Endodermal cell (in vitro differentiated cells): ENCODE data around the gene COPE. TPM values are rescaled to one million over a fixed set of nuclear protein-coding genes. Genes with fewer than 3 reads are reported as not detected.

Source experiments
- DNase-seq: peaks from one replicate; pipeline ENCODE4 v3.0.0-alpha.2; 2017
- H3K27ac ChIP-seq: 2 replicates; pipeline ENCODE4 v1.5.1; 2013; ENCODE audit warnings: mild to moderate bottlenecking, low read depth, low read length, moderate library complexity
- H3K27me3 ChIP-seq: 2 replicates; pipeline ENCODE4 v1.6.1; 2013; ENCODE audit warnings: mild to moderate bottlenecking, low read length, moderate library complexity; ENCODE audit not compliant: insufficient read depth, control insufficient read depth, poor library complexity, severe bottlenecking
- H3K36me3 ChIP-seq: 2 replicates; pipeline ENCODE4 v1.7.0; 2013; ENCODE audit warnings: mild to moderate bottlenecking, low read length, moderate library complexity; ENCODE audit not compliant: control insufficient read depth, insufficient read depth
- H3K4me1 ChIP-seq: one replicate; pipeline ENCODE4 v1.7.0; 2013; ENCODE audit warnings: low read length; ENCODE audit not compliant: control insufficient read depth, insufficient read depth
- H3K4me3 ChIP-seq: 2 replicates; pipeline ENCODE4 v1.5.1; 2013; ENCODE audit warnings: mild to moderate bottlenecking, low read length, moderate library complexity
- H3K9ac ChIP-seq: 2 replicates; pipeline ENCODE4 v1.6.1; 2013; ENCODE audit warnings: mild to moderate bottlenecking, low read length, moderate library complexity; ENCODE audit not compliant: poor library complexity, severe bottlenecking; ENCODE audit errors: extremely low read depth
- H3K9me3 ChIP-seq: 2 replicates; pipeline ENCODE4 v1.6.1; 2013; ENCODE audit warnings: mild to moderate bottlenecking, low read length, moderate library complexity; ENCODE audit not compliant: control insufficient read depth
- H3K27ac Mint-ChIP-seq: 2 replicates; pipeline ENCODE4 v1.8.0; 2020; ENCODE audit warnings: mixed read lengths
- H3K27me3 Mint-ChIP-seq: 2 replicates; pipeline ENCODE4 v1.8.0; 2021; ENCODE audit warnings: mild to moderate bottlenecking, mixed read lengths; ENCODE audit not compliant: insufficient read depth
- H3K36me3 Mint-ChIP-seq: 2 replicates; pipeline ENCODE4 v1.8.0; 2020; ENCODE audit warnings: low read depth, mixed read lengths
- H3K4me1 Mint-ChIP-seq: 2 replicates; pipeline ENCODE4 v1.8.0; 2020; ENCODE audit warnings: mixed read lengths
- H3K4me3 Mint-ChIP-seq: 2 replicates; pipeline ENCODE4 v1.8.0; 2020; ENCODE audit warnings: mild to moderate bottlenecking, moderate library complexity, mixed read lengths
- H3K9me3 Mint-ChIP-seq: 2 replicates; pipeline ENCODE4 v1.8.0; 2020; ENCODE audit warnings: mild to moderate bottlenecking, mixed read lengths
- WGBS, 2 experiments: methylation state at CpG; one replicate each; pipeline versions ENCODE4 v1.1.5 to v1.1.7; 2013; ENCODE audit warnings: missing lambda C conversion rate in 2 of 2, mixed read lengths in 1 of 2; ENCODE audit not compliant: insufficient coverage in 1 of 2, insufficient read length in 1 of 2; 5-methylcytosine and 5-hydroxymethylcytosine counted together
- total RNA-seq, 2 donors: library from RNA; stranded (reverse); fragmentation: NEBNext Ultra II Directional in 1 of 2; extraction: Animal tissue kit (Norgen Biotek cat#: 25700) in 1 of 2; gene quantifications; 2 replicates in 1 of 2; 3 replicates in 1 of 2; pipeline ENCODE4 v1.2.1, GENCODE V29; 2021
- TF ChIP-seq, protein P1 (sequence below): fragments of 200-600 bp; sonication (generic); conservative IDR thresholded peaks from 2 replicates; pipeline ENCODE4 v1.5.0; 2021; ENCODE audit warnings: antibody characterized with exemption, mild to moderate bottlenecking

Gene COPE
- total RNA-seq, 2 donors from 2014 or later = 226 to 241 TPM

DNA sequence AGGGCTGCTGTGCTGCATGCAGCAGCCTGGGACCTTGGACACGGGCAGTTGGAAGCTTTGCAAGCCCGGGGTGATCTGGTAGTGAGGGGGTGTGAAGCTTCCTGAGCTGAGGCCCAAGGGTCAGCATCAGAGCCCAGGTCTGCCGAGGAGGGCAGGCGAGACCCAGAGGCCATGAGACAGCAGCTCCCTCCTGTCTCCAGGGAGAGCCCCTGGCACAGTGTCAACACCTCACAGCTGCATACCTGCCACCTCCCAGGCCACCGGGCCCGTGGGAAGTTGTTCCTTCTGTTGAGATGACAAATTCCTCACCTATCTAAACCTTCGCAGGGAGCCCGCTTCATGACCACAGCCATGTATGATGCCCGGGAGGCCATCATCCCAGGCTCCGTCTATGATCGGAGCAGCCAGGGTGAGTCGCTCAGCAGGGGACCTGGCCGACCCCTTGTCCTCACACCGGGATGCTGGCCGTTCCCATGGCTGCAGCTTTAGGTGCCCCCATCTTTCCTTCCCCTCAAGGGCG, 55.3 kb downstream of the COPE start:
- DNase-seq = no peak
- H3K36me3 Mint-ChIP-seq = peaks cover 57% of the 10 kb centered on the region
- TF ChIP-seq, protein P1, sequence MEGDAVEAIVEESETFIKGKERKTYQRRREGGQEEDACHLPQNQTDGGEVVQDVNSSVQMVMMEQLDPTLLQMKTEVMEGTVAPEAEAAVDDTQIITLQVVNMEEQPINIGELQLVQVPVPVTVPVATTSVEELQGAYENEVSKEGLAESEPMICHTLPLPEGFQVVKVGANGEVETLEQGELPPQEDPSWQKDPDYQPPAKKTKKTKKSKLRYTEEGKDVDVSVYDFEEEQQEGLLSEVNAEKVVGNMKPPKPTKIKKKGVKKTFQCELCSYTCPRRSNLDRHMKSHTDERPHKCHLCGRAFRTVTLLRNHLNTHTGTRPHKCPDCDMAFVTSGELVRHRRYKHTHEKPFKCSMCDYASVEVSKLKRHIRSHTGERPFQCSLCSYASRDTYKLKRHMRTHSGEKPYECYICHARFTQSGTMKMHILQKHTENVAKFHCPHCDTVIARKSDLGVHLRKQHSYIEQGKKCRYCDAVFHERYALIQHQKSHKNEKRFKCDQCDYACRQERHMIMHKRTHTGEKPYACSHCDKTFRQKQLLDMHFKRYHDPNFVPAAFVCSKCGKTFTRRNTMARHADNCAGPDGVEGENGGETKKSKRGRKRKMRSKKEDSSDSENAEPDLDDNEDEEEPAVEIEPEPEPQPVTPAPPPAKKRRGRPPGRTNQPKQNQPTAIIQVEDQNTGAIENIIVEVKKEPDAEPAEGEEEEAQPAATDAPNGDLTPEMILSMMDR = no peak

DNA sequence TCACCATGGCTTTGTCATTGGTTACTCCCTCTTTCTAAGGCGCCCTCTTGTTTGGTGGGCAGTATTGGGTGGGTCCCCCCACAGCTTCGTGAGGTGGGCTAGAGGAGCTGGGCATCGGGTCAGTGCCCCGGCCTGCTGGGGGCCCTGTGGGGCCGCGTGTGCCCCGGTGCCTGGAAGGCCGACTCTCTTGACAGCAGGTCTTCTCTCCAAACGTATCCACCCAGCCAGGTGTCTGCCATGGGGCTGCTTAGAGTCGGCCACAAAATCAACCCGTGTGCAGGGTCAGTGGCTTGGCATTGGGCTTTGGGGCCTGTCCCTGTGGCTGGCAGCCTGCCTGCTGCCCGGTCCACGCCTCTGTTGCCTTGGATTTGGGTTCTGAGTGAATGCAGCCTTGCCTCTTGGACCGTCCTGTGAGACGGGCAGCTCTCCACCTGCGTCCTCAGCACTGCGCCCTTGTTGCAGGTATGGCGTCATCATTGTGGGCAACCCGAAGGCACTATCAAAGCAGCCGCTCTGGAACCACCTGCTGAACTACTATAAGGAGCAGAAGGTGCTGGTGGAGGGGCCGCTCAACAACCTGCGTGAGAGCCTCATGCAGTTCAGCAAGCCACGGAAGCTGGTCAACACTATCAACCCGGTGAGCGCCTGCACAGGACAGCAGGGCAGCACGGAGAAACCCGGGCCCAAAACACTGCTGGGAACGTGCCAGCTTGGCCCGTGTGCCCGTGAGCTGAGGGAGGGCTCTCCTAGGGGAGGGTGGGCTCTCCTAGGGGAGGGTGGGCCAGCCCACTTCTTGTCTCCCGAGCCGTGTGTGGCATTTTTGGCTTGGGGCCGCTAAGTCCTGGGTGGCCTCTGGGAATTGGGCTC, 56.0 kb downstream of the COPE start:
- no peak overlapping the region for H3K4me3 Mint-ChIP-seq
- peaks cover 58% of the 10 kb centered on the region for H3K36me3 Mint-ChIP-seq
- Histone ChIP-seq H3K9ac (no peak overlapping the region), H3K4me3 (no peak overlapping the region), H3K36me3 (peaks cover 82% of the 10 kb centered on the region), H3K4me1 (no peaks in the 10 kb centered on the region), H3K9me3 (no peaks in the 10 kb centered on the region), H3K27me3 (no peaks in the 10 kb centered on the region), H3K27ac (no peak overlapping the region)
- no peak overlapping the region for H3K27ac Mint-ChIP-seq
- H3K27me3 Mint-ChIP-seq = no peaks in the 10 kb centered on the region
- TF ChIP-seq, protein P1 = no peak
- 92 to 100% methylated on average over 21 to 33 of the region's 33 CpGs for WGBS, 2 experiments
- H3K4me1 Mint-ChIP-seq = no peaks in the 10 kb centered on the region
- no peak for DNase-seq
- H3K9me3 Mint-ChIP-seq = no peaks in the 10 kb centered on the region

More for the DNA sequence above, 55.3 kb downstream of the COPE start:
- H3K4me3 ChIP-seq = no peak overlapping the region
- no peak overlapping the region for H3K9ac ChIP-seq
- H3K27me3 ChIP-seq = no peaks in the 10 kb centered on the region
- H3K9me3 ChIP-seq = no peaks in the 10 kb centered on the region
- WGBS, 2 experiments = 94 to 98% methylated on average over 10 to 16 of the region's 16 CpGs
- Mint-ChIP-seq H3K4me3 (no peak overlapping the region), H3K4me1 (no peaks in the 10 kb centered on the region), H3K9me3 (no peaks in the 10 kb centered on the region), H3K27ac (no peak overlapping the region), H3K27me3 (no peaks in the 10 kb centered on the region)
- H3K27ac ChIP-seq = no peak overlapping the region
- H3K36me3 ChIP-seq = peaks cover 77% of the 10 kb centered on the region
- no peaks in the 10 kb centered on the region for H3K4me1 ChIP-seq

DNA sequence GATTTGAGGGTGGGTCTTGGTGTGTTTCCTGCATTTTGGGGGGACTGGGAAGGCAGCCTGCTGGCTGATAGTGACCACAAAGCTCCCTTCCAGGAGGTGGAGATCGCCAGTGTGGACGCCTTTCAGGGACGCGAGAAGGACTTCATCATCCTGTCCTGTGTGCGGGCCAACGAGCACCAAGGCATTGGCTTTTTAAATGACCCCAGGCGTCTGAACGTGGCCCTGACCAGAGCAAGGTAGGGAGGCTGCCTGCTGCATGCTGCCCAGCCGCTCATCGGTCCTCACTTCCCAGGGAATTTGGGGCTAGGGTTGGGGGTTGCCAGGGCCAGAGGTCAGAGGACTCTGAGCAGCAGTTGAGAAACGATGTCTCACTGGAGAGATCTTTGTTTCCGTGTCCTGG, 57.3 kb downstream of the COPE start:
- Histone ChIP-seq H3K27ac (no peak overlapping the region), H3K4me3 (no peak overlapping the region), H3K9ac (no peak overlapping the region), H3K4me1 (no peaks in the 10 kb centered on the region), H3K9me3 (no peaks in the 10 kb centered on the region), H3K27me3 (no peaks in the 10 kb centered on the region), H3K36me3 (peaks cover 82% of the 10 kb centered on the region)
- Mint-ChIP-seq H3K9me3 (no peaks in the 10 kb centered on the region), H3K4me1 (no peaks in the 10 kb centered on the region), H3K4me3 (no peak overlapping the region), H3K27ac (no peak overlapping the region), H3K27me3 (no peaks in the 10 kb centered on the region), H3K36me3 (peaks cover 58% of the 10 kb centered on the region)
- no peak for DNase-seq
- TF ChIP-seq, protein P1 = no peak
- WGBS, 2 experiments = 96% methylated on average over 12 of the region's 12 CpGs
